ENCODE results near the gene TINAGL1. TPM values are rescaled to one million over a fixed set of nuclear protein-coding genes. Genes with fewer than 3 reads are reported as not detected.
A peak's percentile ranks its signal among the peaks of the same experiment; 100 is the strongest.
"Not testable (repeated sequence)": the region's sequence is repeated elsewhere in the genome, so short reads cannot be mapped to it uniquely, and the experiment has no call there.

TINAGL1 gene
- total and polyA plus RNA-seq, 2 experiments from 2014 or later: 9.1 to 10.3 TPM

DNA sequence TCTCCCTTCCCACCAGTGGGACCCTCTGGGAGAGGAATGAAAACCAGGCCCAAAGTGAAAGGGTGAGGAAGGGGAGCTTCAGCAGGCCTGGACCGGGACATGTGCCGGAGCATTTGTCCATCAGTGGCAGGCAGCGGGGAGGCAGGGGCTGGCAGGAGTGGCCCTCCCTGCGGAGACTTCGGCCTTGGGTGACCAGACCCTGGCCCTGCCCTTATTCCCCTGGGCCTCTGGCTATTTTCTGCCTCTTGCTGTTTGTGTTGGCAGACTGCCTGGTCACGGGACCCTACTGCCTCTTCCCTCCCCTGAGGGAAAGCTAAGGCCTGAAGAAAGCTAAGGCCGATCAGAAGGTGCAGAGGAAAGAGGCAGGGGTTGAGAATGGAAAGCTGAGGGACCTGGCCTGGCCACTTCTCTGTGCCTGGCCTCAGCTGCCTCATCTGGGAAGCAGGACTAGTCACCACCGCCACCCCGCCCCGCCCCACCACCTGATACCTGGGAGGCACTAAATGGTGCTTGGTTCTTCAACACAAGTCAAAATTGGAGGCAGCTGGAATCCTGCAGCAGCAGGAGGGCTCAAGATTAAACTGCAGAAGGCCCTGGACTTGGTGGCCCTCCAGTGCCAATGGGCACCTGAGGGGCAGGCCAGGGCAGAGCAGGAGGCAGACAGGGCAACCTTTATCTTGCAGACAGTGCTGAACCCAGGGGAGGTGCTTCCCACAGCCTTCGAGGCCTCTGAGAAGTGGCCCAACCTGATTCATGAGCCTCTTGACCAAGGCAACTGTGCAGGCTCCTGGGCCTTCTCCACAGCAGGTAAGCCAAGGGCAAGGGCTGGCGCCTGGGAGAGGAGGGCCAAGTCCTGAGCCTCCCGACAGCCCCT lies 7.9 kb downstream of the TINAGL1 start:
- H3K4me1 ChIP-seq (ENCODE audit: low read depth): peaks cover 27% of the 10 kb centered on the region
- no peaks in the 10 kb centered on the region for H3K9me3 ChIP-seq (ENCODE audit: low read depth)
- H3K36me3 ChIP-seq: no peaks in the 10 kb centered on the region
- TF ChIP-seq, protein P1, sequence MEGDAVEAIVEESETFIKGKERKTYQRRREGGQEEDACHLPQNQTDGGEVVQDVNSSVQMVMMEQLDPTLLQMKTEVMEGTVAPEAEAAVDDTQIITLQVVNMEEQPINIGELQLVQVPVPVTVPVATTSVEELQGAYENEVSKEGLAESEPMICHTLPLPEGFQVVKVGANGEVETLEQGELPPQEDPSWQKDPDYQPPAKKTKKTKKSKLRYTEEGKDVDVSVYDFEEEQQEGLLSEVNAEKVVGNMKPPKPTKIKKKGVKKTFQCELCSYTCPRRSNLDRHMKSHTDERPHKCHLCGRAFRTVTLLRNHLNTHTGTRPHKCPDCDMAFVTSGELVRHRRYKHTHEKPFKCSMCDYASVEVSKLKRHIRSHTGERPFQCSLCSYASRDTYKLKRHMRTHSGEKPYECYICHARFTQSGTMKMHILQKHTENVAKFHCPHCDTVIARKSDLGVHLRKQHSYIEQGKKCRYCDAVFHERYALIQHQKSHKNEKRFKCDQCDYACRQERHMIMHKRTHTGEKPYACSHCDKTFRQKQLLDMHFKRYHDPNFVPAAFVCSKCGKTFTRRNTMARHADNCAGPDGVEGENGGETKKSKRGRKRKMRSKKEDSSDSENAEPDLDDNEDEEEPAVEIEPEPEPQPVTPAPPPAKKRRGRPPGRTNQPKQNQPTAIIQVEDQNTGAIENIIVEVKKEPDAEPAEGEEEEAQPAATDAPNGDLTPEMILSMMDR (IDR thresholded peaks at IDR 0.05; ENCODE audit: low read depth, low read length): no peak
- DNase-seq (ENCODE audit: low read depth in 1 of 2, low spot score in 1 of 2): peak; percentile 83 to 85
- peak overlapping the region; percentile 79 for H3K27ac ChIP-seq
- H3K27me3 ChIP-seq: peaks cover 13% of the 10 kb centered on the region
- no peak overlapping the region for H3K4me3 ChIP-seq

DNA sequence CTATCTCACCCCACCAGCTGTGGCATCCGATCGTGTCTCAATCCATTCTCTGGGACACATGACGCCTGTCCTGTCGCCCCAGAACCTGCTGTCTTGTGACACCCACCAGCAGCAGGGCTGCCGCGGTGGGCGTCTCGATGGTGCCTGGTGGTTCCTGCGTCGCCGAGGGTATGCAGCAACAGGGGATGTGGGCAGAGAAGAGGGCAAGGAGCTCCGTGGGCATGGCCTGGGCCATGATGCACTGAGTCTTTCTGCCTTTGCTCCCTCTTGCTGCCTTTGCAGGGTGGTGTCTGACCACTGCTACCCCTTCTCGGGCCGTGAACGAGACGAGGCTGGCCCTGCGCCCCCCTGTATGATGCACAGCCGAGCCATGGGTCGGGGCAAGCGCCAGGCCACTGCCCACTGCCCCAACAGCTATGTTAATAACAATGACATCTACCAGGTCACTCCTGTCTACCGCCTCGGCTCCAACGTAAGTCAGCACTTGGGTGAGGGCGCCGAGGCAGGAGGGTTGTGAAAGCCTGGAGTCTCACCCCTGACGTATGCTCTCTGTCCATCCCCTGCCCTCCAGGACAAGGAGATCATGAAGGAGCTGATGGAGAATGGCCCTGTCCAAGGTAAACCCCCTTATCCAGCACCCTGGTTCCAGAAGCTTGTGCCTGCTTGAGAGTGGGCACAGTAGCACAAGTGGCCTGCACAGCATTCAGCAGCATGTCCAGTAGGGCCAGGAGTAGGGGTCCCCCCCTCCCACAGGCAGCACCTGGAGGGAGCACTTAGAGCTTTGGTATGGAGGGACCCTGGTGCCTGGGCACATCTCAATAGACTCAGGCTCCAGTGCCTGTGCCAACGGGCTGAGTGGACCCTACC lies 8.8 kb downstream of the TINAGL1 start:
- Histone ChIP-seq H3K27me3 (peaks cover 17% of the 10 kb centered on the region), H3K36me3 (no peaks in the 10 kb centered on the region), H3K27ac (peak overlapping the region; percentile 79), H3K9me3 (ENCODE audit: low read depth) (no peaks in the 10 kb centered on the region), H3K4me1 (ENCODE audit: low read depth) (peaks cover 20% of the 10 kb centered on the region), H3K4me3 (no peak overlapping the region)
- TF ChIP-seq, protein P1 (IDR thresholded peaks at IDR 0.05; ENCODE audit: low read depth, low read length): no peak
- DNase-seq (ENCODE audit: low read depth in 1 of 2, low spot score in 1 of 2): no peak

DNA sequence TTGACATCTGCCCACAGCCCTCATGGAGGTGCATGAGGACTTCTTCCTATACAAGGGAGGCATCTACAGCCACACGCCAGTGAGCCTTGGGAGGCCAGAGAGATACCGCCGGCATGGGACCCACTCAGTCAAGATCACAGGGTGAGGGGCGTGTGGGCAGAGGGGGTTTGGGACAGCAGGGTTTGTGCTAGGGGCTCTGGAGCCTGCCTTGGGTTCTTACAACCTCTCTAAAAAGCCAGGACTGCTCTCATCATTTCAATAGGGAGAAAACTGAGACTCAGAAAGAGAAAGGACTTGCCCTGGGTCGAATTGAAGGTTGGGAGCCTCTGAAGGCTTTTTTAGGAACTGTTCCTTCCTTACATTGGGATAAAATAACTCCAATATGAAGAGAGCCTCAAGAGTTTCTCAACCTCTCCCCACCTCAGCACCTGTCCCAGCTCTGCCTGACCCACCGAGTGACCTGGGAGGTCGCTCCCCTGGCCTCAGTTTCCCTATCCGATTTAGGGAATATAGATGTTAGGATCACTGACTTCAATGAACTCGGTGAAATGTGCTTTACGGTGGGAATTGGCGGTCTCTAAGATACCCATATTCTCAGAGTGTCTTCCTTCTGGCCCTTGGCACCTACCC lies 9.5 kb downstream of the TINAGL1 start:
- H3K4me3 ChIP-seq: no peak overlapping the region
- no peak for DNase-seq (ENCODE audit: low read depth in 1 of 2, low spot score in 1 of 2)
- H3K4me1 ChIP-seq (ENCODE audit: low read depth): peaks cover 15% of the 10 kb centered on the region

DNA sequence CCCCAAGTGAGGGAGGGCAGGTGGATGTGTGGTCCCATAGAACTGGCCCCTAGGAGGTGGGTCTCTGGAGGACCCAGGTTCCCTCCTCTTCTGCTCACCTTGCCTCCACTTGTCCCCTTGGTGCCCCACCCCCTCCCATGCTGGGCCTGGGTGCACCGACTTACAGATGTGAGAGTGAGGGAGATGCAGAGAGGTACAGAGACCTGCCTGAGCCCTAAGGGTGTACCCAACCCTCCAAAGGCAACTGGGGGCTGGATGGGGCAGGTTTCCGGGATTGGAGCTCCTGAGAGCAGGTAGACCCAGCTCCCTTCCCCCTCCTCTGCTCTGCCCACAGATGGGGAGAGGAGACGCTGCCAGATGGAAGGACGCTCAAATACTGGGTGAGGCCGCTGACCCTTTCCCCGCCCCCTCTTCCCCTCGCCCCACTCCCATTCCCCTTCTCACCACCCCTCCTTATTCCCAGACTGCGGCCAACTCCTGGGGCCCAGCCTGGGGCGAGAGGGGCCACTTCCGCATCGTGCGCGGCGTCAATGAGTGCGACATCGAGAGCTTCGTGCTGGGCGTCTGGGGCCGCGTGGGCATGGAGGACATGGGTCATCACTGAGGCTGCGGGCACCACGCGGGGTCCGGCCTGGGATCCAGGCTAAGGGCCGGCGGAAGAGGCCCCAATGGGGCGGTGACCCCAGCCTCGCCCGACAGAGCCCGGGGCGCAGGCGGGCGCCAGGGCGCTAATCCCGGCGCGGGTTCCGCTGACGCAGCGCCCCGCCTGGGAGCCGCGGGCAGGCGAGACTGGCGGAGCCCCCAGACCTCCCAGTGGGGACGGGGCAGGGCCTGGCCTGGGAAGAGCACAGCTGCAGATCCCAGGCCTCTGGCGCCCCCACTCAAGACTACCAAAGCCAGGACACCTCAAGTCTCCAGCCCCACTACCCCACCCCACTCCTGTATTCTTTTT lies 10.3 kb downstream of the TINAGL1 start:
- H3K27me3 ChIP-seq: peaks cover 24% of the 10 kb centered on the region
- H3K4me3 ChIP-seq: no peak overlapping the region
- H3K36me3 ChIP-seq: no peaks in the 10 kb centered on the region
- H3K27ac ChIP-seq: no peak overlapping the region
- no peaks in the 10 kb centered on the region for H3K9me3 ChIP-seq (ENCODE audit: low read depth)
- TF ChIP-seq, protein P1 (IDR thresholded peaks at IDR 0.05; ENCODE audit: low read depth, low read length): no peak
- H3K4me1 ChIP-seq (ENCODE audit: low read depth): peaks cover 15% of the 10 kb centered on the region
- no peak for DNase-seq (ENCODE audit: low read depth in 1 of 2, low spot score in 1 of 2)

More for the DNA sequence above, 9.5 kb downstream of the TINAGL1 start:
- TF ChIP-seq, protein P1 (IDR thresholded peaks at IDR 0.05; ENCODE audit: low read depth, low read length): no peak
- no peak overlapping the region for H3K27ac ChIP-seq
- H3K27me3 ChIP-seq: peaks cover 21% of the 10 kb centered on the region
- H3K9me3 ChIP-seq (ENCODE audit: low read depth): no peaks in the 10 kb centered on the region
- no peaks in the 10 kb centered on the region for H3K36me3 ChIP-seq

DNA sequence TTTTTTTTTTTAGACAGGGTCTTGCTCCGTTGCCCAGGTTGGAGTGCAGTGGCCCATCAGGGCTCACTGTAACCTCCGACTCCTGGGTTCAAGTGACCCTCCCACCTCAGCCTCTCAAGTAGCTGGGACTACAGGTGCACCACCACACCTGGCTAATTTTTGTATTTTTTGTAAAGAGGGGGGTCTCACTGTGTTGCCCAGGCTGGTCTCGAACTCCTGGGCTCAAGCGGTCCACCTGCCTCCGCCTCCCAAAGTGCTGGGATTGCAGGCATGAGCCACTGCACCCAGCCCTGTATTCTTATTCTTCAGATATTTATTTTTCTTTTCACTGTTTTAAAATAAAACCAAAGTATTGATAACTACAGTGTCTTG lies 11.0 kb downstream of the TINAGL1 start:
- H3K36me3 ChIP-seq; DNase-seq (ENCODE audit: low read depth in 1 of 2, low spot score in 1 of 2); H3K9me3 ChIP-seq (ENCODE audit: low read depth); H3K4me3 ChIP-seq; H3K27ac ChIP-seq: not testable (repeated sequence)
- Histone ChIP-seq H3K27me3 (peaks cover 24% of the 10 kb centered on the region), H3K4me1 (ENCODE audit: low read depth) (peaks cover 14% of the 10 kb centered on the region)
